Stimulated activated CD8-positive, alpha-beta memory T cell treated with anti-CD3 and anti-CD28 coated beads, Interleukin-4, amount 100 ng/mL, for 48 hours (primary cell): ENCODE results near the gene COX19.
"Not testable (repeated sequence)": the region's sequence is repeated elsewhere in the genome, so short reads cannot be mapped to it uniquely, and the experiment has no call there.

Experiments used
- DNase-seq: peaks from one replicate; pipeline ENCODE4 v3.0.0-alpha.2; 2020

COX19 gene

DNA sequence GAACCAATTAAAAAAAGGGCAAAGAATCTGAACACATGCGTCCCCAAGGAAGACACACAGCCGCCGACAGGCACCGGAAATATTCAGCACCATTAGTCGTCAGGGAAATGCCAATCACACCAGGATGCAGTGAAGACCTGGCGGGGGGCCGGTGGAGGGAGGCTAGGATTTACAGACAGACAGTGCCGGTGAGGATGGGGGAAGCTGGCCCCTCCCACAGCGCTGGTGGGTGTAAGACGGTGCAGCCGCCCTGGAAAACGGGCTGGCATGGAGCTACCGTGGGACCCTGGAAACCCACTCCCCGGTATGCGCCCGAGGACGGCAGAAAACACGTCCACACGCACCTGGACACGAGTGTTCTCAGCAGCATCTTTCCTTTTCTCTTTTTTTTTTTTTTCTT lies 16.1 kb downstream of the COX19 start:
- no peak for DNase-seq

DNA sequence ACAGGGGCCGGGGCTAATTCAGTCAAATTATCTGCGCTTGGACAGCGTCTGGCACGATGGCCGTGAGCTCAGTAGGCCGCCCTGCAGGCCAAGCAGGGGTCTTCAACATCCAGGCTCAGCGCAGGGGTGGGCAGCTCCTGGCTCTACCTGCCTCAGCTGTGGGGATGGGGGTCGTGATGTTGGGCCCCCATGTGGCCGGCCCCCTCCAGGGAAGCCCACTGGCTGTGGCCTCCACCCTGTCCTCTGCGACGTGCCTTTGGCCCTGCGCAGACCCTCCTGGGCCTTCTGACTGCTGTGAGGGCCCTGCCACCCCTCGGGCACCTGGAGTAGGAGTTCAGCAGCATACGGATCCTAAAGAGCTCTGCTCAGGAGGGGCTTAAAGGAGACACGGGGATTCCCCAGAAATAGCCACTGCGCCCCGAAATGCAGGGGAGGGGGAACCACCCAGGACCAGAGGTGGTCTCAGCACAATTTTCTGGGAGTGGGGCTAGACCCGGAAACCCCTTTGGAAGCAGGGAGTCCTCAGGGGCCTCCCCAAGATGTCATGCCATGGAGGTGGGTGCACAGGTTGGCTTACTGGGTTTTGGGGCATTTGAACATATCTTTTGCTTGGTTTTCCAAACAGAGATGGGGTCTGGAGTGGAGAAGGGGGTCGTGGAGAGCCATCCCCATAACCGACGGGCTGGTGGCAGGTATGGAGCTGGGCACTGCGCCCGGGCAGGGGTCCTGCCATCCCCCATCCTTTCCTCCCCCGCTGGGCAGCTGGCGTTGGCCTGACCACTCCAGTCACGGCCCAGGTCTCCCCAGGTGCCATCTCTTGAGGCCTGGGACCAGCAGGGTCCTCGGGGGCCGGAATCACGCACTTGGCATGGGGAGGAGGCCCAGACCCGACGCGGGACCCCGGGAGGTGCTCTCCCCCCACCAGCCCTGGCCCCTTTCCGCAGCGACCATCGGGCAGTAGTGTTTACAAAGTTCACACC lies 16.8 kb downstream of the COX19 start:
- no peak for DNase-seq

- DNase-seq = no peak
Measured at GRCh38 chr7:957418-958220, 17.7 kb downstream of the COX19 start.

DNA sequence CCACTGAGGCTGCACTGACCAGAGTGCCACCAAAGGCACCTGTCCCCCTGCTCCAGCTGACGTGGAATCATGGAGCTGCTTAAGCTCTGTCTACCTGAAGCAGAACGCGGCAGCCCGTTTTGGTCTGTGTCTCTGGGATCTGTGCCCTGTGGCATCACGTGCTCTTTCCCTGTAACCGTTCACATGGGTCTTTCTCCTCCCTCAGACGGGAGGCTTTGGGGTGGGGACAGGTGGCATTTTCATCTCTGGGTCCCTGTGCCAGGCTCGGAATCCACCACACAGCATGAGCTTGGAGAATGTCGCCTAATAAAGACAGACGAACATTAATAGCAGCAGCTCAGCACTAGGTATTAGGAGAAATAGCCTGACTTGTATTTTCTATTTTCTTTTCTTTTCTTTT lies 19.3 kb downstream of the COX19 start:
- no peak for DNase-seq

DNA sequence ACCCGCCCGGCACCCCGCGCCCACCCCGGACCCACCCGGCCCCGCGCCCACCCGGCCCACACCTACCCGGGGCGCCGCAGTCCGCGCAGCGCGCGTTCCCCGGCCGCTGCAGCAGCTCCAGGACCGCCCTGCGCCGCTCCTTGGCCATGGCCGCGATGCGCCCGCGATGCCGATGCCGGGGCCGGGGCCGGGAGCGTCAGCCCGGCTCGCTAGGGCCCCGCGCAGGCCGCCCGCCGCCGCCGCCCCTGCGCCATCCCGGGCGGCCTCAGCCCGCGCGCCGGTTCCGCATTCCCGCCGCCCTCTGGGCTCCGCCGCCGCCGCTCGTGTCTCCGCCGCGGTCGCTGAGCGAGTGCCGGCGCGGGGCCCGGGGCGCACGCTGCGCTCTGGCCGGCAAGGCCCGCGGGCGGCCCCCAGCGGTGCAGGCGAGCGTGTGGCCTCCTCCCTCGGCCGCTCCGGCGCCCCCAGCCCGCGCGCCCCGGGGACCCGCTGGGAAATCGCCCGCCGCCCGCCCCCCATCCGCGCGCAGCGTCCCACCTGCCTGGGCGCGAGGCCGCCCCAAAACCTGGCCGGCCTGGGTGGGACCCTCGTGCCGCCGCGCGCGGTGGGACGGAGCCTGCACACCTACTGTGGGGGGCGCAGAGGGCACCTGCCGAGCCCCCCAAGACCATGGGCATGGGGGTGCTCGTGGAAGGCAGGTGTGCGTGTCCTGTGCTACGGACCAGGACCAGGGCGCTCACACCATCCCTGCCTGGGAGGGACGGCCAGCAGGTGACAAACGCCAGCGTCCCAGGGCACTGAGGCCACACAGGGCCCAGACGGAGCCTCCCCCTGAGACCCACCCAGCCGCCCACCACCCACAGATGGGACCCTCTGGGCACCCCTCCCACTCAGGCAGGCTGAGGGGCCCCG lies 20.8 kb downstream of the COX19 start, which contains the start of gene ADAP1:
TSS of gene ADAP1 (minus strand) at position 351 of the 909 bp plus-strand sequence. CDS start at position 148, 203 bp downstream.
- DNase-seq = peak; percentile 67

- DNase-seq = no peak
Measured at GRCh38 chr7:953547-954327, 21.6 kb downstream of the COX19 start.

GRCh38 chr7:952548-953441 lies 22.6 kb downstream of the COX19 start:
- DNase-seq = no peak

DNA sequence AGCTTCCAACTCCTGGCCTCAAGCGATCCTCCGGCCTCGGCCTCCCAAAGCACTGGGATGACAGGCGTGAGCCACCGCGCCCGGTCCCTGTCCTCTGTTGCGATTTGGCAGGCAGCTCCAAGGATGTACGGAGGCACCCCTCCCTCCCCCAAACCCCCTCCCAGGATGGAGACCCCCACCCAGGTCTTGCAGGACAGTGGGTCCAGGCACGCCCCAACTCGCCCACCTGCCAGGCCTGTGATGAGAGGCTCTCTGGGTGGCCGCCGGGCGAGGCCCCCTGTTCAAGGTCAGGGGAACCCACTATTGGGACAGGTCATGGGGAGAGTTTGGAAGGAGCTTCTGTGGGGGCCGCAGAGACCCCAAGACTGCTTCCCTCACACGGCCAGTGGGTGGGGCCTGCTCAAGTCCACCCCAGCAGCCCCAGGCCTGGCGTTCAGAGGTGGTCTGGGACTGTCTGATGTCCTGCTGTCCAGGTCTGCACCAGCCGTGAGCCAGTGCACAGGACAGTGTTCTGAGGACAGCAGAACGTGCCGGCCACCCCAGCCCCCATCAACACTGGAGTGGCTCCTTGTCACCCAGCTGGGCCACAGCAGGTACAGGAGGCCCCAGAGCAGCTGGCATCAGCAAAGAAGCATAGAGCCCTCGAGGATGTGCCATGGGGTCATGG lies 23.3 kb downstream of the COX19 start:
- no peak for DNase-seq

DNA sequence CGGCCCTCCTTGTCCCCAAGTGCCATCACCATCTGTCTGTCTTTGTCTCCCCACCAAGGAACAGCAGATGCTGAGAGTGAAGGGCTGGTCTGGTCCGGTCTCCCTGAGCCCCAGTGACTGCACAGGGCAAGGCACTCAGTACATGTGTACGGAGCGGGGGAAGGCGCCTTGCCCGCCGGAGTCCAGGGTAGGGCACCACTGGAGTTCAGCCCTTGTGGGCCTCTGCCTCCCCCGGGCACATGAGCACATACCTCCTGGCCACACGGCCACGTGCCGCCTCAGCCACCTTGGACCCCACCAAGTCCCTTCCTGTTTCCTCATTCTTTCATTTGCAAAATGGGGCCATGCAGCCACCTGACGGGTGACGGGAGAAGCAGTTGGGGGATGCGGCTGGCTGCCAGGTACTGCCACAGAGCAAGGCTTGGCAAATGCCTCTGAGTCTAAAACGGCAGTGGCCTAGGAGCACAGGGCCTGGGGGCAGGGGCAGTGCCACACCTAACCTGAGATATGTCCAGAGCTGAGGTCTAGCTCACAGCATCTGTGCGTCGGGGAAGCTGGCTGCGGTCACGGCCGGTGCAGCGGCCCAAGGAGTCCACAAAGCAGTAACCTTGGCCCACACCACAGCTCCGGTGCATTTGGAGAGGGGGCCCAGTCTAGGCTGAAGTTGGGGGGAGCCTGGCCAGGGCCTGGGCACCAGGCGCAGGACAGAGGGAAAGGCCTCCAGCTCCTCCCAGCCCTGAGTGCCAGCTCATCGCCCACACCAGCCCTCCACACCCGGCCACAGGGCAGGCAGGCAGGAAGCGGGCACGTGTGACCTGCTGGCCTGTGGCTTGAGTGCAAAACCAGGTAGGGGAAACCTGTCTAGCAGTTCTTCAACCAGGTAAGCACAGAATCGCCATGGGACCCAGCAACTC lies 26.1 kb downstream of the COX19 start:
- DNase-seq = no peak

DNA sequence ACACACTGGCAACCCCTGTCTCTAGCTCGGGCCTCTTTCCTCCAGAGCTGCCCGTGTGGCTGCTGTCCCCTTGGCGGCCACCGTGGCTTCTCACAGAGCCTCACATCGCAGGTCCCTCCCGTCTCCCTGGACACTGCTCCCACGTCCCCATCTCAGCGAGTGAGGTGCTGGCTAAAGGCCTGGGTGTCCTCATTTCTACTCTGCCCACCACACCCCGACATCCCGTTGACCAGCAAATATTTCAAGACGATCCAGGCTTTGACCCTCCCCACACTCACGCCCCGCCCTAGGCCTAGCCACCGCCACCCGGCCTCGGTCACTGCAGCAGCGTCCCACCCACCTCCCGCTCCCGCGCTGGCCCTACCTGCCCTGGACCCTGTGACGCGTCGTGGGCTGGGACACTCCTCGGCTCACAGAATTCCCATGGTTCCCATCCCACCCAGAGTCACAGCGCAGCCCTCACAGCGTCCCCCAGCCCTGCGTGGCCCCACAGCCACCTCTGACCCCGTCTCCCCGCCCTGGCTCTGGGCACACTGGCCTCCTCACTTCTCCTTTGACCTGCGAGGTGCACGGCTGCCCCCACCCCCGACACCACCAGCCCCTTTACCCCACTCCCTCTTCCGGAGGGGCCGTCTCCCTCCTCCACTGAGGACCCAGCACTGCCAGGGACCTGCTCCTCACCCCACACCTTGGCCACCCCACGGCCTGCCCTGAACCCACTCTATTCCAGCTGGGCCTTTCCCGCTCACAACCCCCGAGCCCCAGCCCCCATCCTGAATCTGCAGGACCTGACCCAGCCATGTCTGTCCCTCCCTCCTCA lies 27.7 kb downstream of the COX19 start:
- DNase-seq = no peak

DNA sequence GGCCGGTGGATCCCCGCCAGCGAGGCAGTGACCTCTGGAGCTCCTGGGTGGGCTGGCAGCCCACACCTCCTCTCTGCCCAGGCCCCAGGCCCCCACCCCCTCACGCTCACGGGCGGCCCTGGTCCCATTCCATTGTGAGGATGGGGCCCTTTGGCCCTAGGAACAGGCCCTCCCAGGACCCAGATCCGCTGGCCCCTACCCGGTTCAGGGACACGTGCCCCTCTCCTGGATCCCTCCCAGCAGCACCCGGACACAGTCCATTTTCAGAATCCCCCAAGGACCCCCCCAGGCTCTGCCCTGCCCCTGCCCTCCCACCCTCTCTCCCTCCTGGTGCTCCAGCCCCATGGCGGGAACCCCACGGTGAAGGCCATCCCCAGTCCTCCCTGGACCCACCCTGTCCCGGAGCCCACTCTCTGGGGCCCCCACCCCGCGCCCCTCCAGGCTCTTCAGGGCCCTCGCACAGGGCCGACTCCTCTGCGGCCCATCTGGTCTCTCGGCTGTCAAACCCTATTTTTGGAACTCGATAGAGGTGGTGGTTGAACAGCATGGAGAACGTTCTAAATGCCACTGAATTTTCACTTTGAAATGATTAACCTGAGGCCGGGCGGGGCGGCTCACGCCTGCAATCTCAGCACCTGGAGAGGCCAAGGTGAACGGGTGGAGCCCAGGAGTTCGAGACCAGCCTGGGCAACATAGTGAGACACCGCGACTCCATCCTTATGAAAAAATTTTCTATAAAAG lies 28.9 kb downstream of the COX19 start:
- no peak for DNase-seq

- DNase-seq = no peak
Measured at GRCh38 chr7:945556-946255, 29.6 kb downstream of the COX19 start.

GRCh38 chr7:945147-945555 lies 30.2 kb downstream of the COX19 start:
- DNase-seq = no peak

GRCh38 chr7:944744-945143 lies 30.6 kb downstream of the COX19 start:
- DNase-seq = no peak

- not testable (repeated sequence) for DNase-seq
Measured at GRCh38 chr7:943793-944192, 31.6 kb downstream of the COX19 start.

GRCh38 chr7:940599-941408 lies 34.5 kb downstream of the COX19 start:
- no peak for DNase-seq
